GM12878 (cell line): ENCODE results near the gene TCF4. TPM values are rescaled to one million over a fixed set of nuclear protein-coding genes. Genes with fewer than 3 reads are reported as not detected.

Source experiments
- ATAC-seq: fragments of 200-7000 bp; cut with Tn5 transposase; 3 replicates; pipeline ENCODE4 v1.9.1; 2020; ENCODE audit warnings: mild to moderate bottlenecking, moderate library complexity
- BruUV-seq: library from RNA; stranded (reverse); fragments of 400-500 nt; replicated peaks from 2 replicates; lab custom pipeline; 2021; lab: Mats Ljungman, UMichigan
- CTCF ChIA-PET: fragments of 300-600 bp; sonication (Branson Sonifier 250); formaldehyde crosslinking; extraction: SDS; loops from one replicate; lab custom pipeline; 2021; ENCODE audit warnings: inconsistent platforms; lab: Yijun Ruan, JAX
- POLR2A ChIA-PET: fragments of 350-600 bp; formaldehyde crosslinking; extraction: SDS; loops from one replicate; lab custom pipeline; 2021; ENCODE audit warnings: inconsistent platforms; lab: Charles Lee
- RAD21 ChIA-PET: fragments of 300-600 bp; sonication (Branson Sonifier 250); formaldehyde crosslinking; loops from one replicate; lab custom pipeline; 2023; ENCODE audit warnings: antibody characterized with exemption; ENCODE audit not compliant: unreplicated experiment; lab: Charles Lee
- SMC1A ChIA-PET: fragments of 300-600 bp; sonication (Branson Sonifier 250); formaldehyde crosslinking; loops from one replicate; lab custom pipeline; 2023; ENCODE audit not compliant: unreplicated experiment, uncharacterized antibody; lab: Charles Lee
- DNase-seq: peaks from one replicate; pipeline ENCODE4 v3.0.0-alpha.2; 2011; ENCODE audit warnings: low read depth, low spot score
- FAIRE-seq: peaks from 3 replicates; lab custom pipeline; 2011; peaks lifted over from hg19 to GRCh38; lab: Jason Lieb, UNC
- H2AFZ ChIP-seq: 2 replicates; pipeline ENCODE4 v1.6.0; 2011; ENCODE audit warnings: low read depth, low read length, control low read depth; ENCODE audit not compliant: control insufficient read depth
- H3K27ac ChIP-seq: 2 replicates; pipeline ENCODE4 v1.5.1; 2011; ENCODE audit warnings: control low read depth; ENCODE audit not compliant: control insufficient read depth, insufficient read depth
- H3K27me3 ChIP-seq, 2 experiments: replicated peaks in 1 of 2; 2 replicates each; pipeline versions ENCODE4 v1.6.0 to v1.6.1; 2011; ENCODE audit warnings: low read length in 1 of 2; ENCODE audit not compliant: control insufficient read depth in 2 of 2, insufficient read depth in 2 of 2
- H3K36me3 ChIP-seq, 2 experiments: 2 replicates each; pipeline ENCODE4 v1.5.1; 2011; ENCODE audit warnings: low read length in 1 of 2; ENCODE audit not compliant: control insufficient read depth in 2 of 2, insufficient read depth in 2 of 2
- H3K4me1 ChIP-seq: 2 replicates; pipeline ENCODE4 v1.6.1; 2011; ENCODE audit warnings: mild to moderate bottlenecking, low read length, moderate library complexity, mixed read lengths; ENCODE audit not compliant: control insufficient read depth, insufficient read depth
- H3K4me2 ChIP-seq: 2 replicates; pipeline ENCODE4 v1.6.0; 2011; ENCODE audit warnings: control low read depth; ENCODE audit not compliant: control insufficient read depth, insufficient read depth
- H3K4me3 ChIP-seq: fragments of 200-600 bp; sonication (generic); 2 replicates; pipeline ENCODE4 v1.5.1; 2016
- H3K79me2 ChIP-seq: 2 replicates; pipeline ENCODE4 v1.6.0; 2011; ENCODE audit warnings: low read length; ENCODE audit not compliant: control insufficient read depth, insufficient read depth
- H3K9ac ChIP-seq: 2 replicates; pipeline ENCODE4 v1.8.0; 2011; ENCODE audit warnings: low read length, control low read depth, mixed read lengths; ENCODE audit not compliant: control insufficient read depth, insufficient read depth
- H3K9me3 ChIP-seq: replicated peaks from 3 replicates; pipeline ENCODE4 v1.5.1; 2011; ENCODE audit warnings: mild to moderate bottlenecking, low read length; ENCODE audit not compliant: control insufficient read depth, insufficient read depth
- H4K20me1 ChIP-seq: 2 replicates; pipeline ENCODE4 v1.6.0; 2011; ENCODE audit not compliant: control insufficient read depth, insufficient read depth
- BCLAF1 ChIP-seq: fragments of 450-650 bp; IDR thresholded peaks from 2 replicates; pipeline ENCODE4 v1.6.1; 2017; ENCODE audit warnings: antibody characterized with exemption, mild to moderate bottlenecking, moderate library complexity
- CBX3 ChIP-seq: fragments of 200-600 bp; sonication (generic); IDR thresholded peaks from 2 replicates; pipeline ENCODE4 v1.6.1; 2016; ENCODE audit warnings: low read depth, borderline replicate concordance
- E4F1 ChIP-seq: fragments of 450-650 bp; IDR thresholded peaks from 2 replicates; pipeline ENCODE4 v1.6.1; 2018; ENCODE audit warnings: borderline replicate concordance, mild to moderate bottlenecking; ENCODE audit not compliant: partially characterized antibody
- ZNF274 ChIP-seq: IDR thresholded peaks from one replicate; pipeline ENCODE4 v1.8.0; 2011; ENCODE audit not compliant: insufficient read length, insufficient read depth
- in situ Hi-C: fragments of 300-500 bp; cut with MboI; formaldehyde crosslinking; loops from 9 replicates; pipeline ENCODE4 v1.14.3; 2018; ENCODE audit warnings: mixed read lengths
- intact Hi-C: fragments of 100-400 bp; cut with micrococcal nuclease; formaldehyde crosslinking; loops from one replicate; pipeline ENCODE4 v1.14.2; 2022; ENCODE audit not compliant: unreplicated experiment
- polyA plus RNA-seq, 11 experiments: library from polyadenylated mRNA; depleted of rRNA in 4 of 11; unstranded in 6 of 11; stranded (reverse) in 5 of 11; fragments of >200 nt; fragmentation: Nextera tagmentation in 4 of 11; fragmentation: Illumina TruSeq in 1 of 11; extraction: Ambion mirVana in 4 of 11; extraction: Trizol in 1 of 11; gene quantifications; 1 replicate in 1 of 11; 2 replicates in 10 of 11; pipeline versions ENCODE4 v1.2.1 to v1.2.3, GENCODE V29; 2011 to 2016; ENCODE audit warnings: inconsistent platforms in 2 of 11, missing spikeins in 2 of 11, low read depth in 1 of 11
- total RNA-seq, 4 experiments: library from RNA; depleted of rRNA in 3 of 4; stranded (reverse); fragments of >200 nt in 3 of 4; fragmentation: Illumina TruSeq in 1 of 4; extraction: Trizol in 1 of 4; gene quantifications; 2 replicates each; pipeline versions ENCODE4 v1.2.1 to v1.2.3, GENCODE V29; 2013 to 2021

Gene TCF4
- total and polyA plus RNA-seq, 10 of the 15 experiments (the other 5 are each of a cell fraction or from before 2014, with no cell fraction given) = 15.2 to 94.0 (median 31.5) TPM

GRCh38 chr18:55570966-55571365, 17.0 kb downstream of the TCF4 start:
- no peaks in the 10 kb centered on the region for H3K79me2 ChIP-seq
- RAD21 ChIA-PET = interaction anchor here (0.6 kb wide), 1 partner anchor 23 kb away, joined by 4 read pairs; no protein-coding TSS in a partner anchor
- H3K27me3 ChIP-seq = no peaks in the 10 kb centered on the region
- no peaks in the 10 kb centered on the region for H3K4me1 ChIP-seq
- CTCF ChIA-PET = no interaction called here
- FAIRE-seq = no peak
- no peak overlapping the region for H3K9ac ChIP-seq
- no TSS peak for BruUV-seq
- TF ChIP-seq BCLAF1 (no peak), CBX3 (no peak), E4F1 (no peak), ZNF274 (no peak)
- H3K9me3 ChIP-seq = no peaks in the 10 kb centered on the region
- in situ Hi-C loops (no loop called here), intact Hi-C loops (loop anchor here (10.0 kb wide), 1 partner anchor 336 kb away; no protein-coding TSS in a partner anchor)
- H3K36me3 ChIP-seq = no peaks in the 10 kb centered on the region
- SMC1A ChIA-PET = no interaction called here
- H3K27ac ChIP-seq = no peak overlapping the region
- POLR2A ChIA-PET = no interaction called here
- H3K4me3 ChIP-seq = no peak overlapping the region
- no peaks in the 10 kb centered on the region for H4K20me1 ChIP-seq
- ATAC-seq = no peak
- no peak overlapping the region for H2AFZ ChIP-seq
- no peak overlapping the region for H3K4me2 ChIP-seq
- DNase-seq = no peak
